IgD-negative memory B cell (primary cell): ENCODE data around the gene IKZF3. TPM values are rescaled to one million over a fixed set of nuclear protein-coding genes. Genes with fewer than 3 reads are reported as not detected.
"Not testable (repeated sequence)": the region's sequence is repeated elsewhere in the genome, so short reads cannot be mapped to it uniquely, and the experiment has no call there.

Source experiments
- H3K27ac Mint-ChIP-seq, 3 donors: one replicate each; pipeline ENCODE4 v1.8.0; 2020 to 2022; ENCODE audit warnings: mild to moderate bottlenecking in 3 of 3, mixed read lengths in 3 of 3, moderate library complexity in 1 of 3
- H3K27me3 Mint-ChIP-seq: one replicate; pipeline ENCODE4 v1.8.0; 2021; ENCODE audit warnings: mixed read lengths
- H3K36me3 Mint-ChIP-seq: one replicate; pipeline ENCODE4 v1.8.0; 2020; ENCODE audit warnings: mild to moderate bottlenecking, mixed read lengths
- H3K4me1 Mint-ChIP-seq, 3 donors: one replicate each; pipeline ENCODE4 v1.8.0; 2020 to 2022; ENCODE audit warnings: mixed read lengths in 3 of 3, mild to moderate bottlenecking in 1 of 3
- H3K4me3 Mint-ChIP-seq, 4 donors: one replicate each; pipeline ENCODE4 v1.8.0; 2020 to 2022; ENCODE audit warnings: mild to moderate bottlenecking in 4 of 4, mixed read lengths in 4 of 4, moderate library complexity in 3 of 4
- H3K9me3 Mint-ChIP-seq, 3 donors: one replicate each; pipeline ENCODE4 v1.8.0; 2020 to 2021; ENCODE audit warnings: mixed read lengths in 3 of 3, mild to moderate bottlenecking in 1 of 3
- polyA plus RNA-seq: library from polyadenylated mRNA; unstranded; fragments of 300-500 nt; fragmentation: Illumina TruSeq; gene quantifications from one replicate; pipeline ENCODE4 v1.2.3, GENCODE V29; 2021

The IKZF3 gene
- polyA plus RNA-seq, 1 donor from 2014 or later = 103 TPM

GRCh38 chr17:39715375-39716072, 148.6 kb downstream of the IKZF3 start:
- H3K9me3 Mint-ChIP-seq = no peaks in the 10 kb centered on the region

GRCh38 chr17:39714234-39714633, 149.9 kb downstream of the IKZF3 start:
- H3K4me1 Mint-ChIP-seq = peaks cover 0 to 4% (median 1%) of the 10 kb centered on the region in 3 donors
- H3K27ac Mint-ChIP-seq = no peak overlapping the region
- H3K36me3 Mint-ChIP-seq = peaks cover 9% of the 10 kb centered on the region
- no peaks in the 10 kb centered on the region for H3K9me3 Mint-ChIP-seq
- H3K27me3 Mint-ChIP-seq = no peaks in the 10 kb centered on the region
- H3K4me3 Mint-ChIP-seq = no peak overlapping the region

More at GRCh38 chr17:39715375-39716072, 148.6 kb downstream of the IKZF3 start:
- Mint-ChIP-seq H3K27me3 (no peaks in the 10 kb centered on the region), H3K4me1 (no peaks in the 10 kb centered on the region), H3K27ac (no peak overlapping the region), H3K4me3 (no peak overlapping the region), H3K36me3 (peaks cover 10% of the 10 kb centered on the region)

DNA sequence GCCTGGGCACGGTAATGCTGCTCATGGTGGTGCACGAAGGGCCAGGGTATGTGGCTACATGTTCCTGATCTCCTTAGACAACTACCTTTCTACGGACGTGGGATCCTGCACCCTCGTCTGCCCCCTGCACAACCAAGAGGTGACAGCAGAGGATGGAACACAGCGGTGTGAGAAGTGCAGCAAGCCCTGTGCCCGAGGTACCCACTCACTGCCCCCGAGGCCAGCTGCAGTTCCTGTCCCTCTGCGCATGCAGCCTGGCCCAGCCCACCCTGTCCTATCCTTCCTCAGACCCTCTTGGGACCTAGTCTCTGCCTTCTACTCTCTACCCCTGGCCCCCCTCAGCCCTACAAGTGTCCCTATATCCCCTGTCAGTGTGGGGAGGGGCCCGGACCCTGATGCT, 152.3 kb downstream of the IKZF3 start:
- Mint-ChIP-seq H3K27me3 (no peaks in the 10 kb centered on the region), H3K4me3 (no peak overlapping the region), H3K9me3 (no peaks in the 10 kb centered on the region), H3K27ac (no peak overlapping the region), H3K4me1 (peaks cover 5 to 13% (median 5%) of the 10 kb centered on the region in 3 donors), H3K36me3 (peaks cover 9% of the 10 kb centered on the region)

DNA sequence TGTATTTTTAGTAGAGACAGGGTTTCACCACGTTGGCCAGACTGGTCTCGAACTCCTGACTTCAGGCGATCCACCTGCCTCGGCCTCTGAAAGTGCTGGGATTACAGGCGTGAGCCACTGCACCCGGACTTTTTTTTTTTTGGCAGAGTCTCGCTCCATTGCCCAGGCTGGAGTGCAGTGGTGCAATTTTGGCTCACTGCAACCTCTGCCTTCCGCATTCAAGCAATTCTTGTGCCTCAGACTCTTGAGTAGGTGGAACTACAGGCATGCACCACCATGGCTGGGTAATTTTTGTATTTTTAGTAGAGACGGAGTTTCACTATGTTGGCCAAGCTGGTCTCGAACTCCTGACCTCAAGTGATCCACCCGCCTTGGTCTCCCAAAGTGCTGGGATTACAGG, 153.0 kb downstream of the IKZF3 start:
- not testable (repeated sequence) for H3K27me3 Mint-ChIP-seq, H3K4me3 Mint-ChIP-seq, H3K9me3 Mint-ChIP-seq, H3K27ac Mint-ChIP-seq, H3K36me3 Mint-ChIP-seq
- H3K4me1 Mint-ChIP-seq = peaks cover 6 to 15% (median 6%) of the 10 kb centered on the region in 3 donors

- no peak overlapping the region for H3K27ac Mint-ChIP-seq
- peaks cover 6 to 15% (median 6%) of the 10 kb centered on the region in 3 donors for H3K4me1 Mint-ChIP-seq
- H3K9me3 Mint-ChIP-seq = no peaks in the 10 kb centered on the region
- H3K27me3 Mint-ChIP-seq = no peaks in the 10 kb centered on the region
- H3K36me3 Mint-ChIP-seq = peaks cover 9% of the 10 kb centered on the region
- no peak overlapping the region for H3K4me3 Mint-ChIP-seq
These were observed 153.8 kb downstream of the IKZF3 start for GRCh38 chr17:39709998-39710964.

DNA sequence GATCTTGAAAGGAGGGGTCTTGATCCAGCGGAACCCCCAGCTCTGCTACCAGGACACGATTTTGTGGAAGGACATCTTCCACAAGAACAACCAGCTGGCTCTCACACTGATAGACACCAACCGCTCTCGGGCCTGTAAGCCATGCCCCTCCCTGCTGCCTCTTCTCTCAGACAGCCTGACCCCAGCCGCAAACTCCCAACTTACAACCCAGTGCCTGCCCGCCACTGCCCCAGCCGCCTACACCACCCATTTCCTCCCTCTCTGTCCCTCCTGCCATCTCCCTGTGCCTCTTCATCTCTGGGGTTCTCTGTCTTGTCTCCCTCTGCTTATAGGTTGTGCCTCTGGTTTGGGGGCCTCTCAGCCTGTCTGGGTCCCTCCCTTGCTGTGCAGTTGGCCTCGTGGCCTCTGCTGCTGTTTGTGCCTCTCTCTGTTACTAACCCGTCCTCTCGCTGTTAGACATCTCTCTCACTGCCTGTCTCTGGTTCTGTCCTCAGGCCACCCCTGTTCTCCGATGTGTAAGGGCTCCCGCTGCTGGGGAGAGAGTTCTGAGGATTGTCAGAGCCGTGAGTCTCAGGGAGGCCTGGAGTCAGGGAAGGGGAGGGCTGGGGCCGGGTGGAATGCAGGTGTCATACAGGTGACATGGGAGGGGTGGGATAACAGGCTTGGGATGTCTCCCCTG, 154.7 kb downstream of the IKZF3 start:
- Mint-ChIP-seq H3K36me3 (peaks cover 9% of the 10 kb centered on the region), H3K27ac (no peak overlapping the region), H3K27me3 (no peaks in the 10 kb centered on the region), H3K4me3 (peak overlapping the region in 1 of 4 donors; percentile 67), H3K4me1 (peaks cover 6 to 15% (median 7%) of the 10 kb centered on the region in 3 donors), H3K9me3 (no peaks in the 10 kb centered on the region)

Other genes with a start within 250 kb of the IKZF3 start
- gene PPP1R1B, start 237.4 kb downstream of the IKZF3 start, polyA plus RNA-seq = not detected
- 35.7 TPM for gene STARD3, start 227.2 kb downstream of the IKZF3 start, polyA plus RNA-seq
- not detected for gene TCAP, start 199.0 kb downstream of the IKZF3 start, polyA plus RNA-seq
- not detected for gene PNMT, start 195.9 kb downstream of the IKZF3 start, polyA plus RNA-seq
- gene PGAP3, start 176.3 kb downstream of the IKZF3 start, polyA plus RNA-seq = 15.6 TPM
- 0.79 TPM for gene ERBB2, start 164.2 kb downstream of the IKZF3 start, polyA plus RNA-seq
- gene MIEN1, start 133.8 kb downstream of the IKZF3 start, polyA plus RNA-seq = 113 TPM
- not detected for gene GRB7, start 126.4 kb downstream of the IKZF3 start, polyA plus RNA-seq
- 0.84 TPM for gene ZPBP2, start 3.9 kb upstream of the IKZF3 start, polyA plus RNA-seq
- gene GSDMB, start 54.3 kb upstream of the IKZF3 start, polyA plus RNA-seq = 0.36 TPM
- gene ORMDL3, start 63.3 kb upstream of the IKZF3 start, polyA plus RNA-seq = 182 TPM
- not detected for gene LRRC3C, start 63.4 kb upstream of the IKZF3 start, polyA plus RNA-seq
- gene GSDMA, start 98.7 kb upstream of the IKZF3 start, polyA plus RNA-seq = 0.19 TPM
- gene PSMD3, start 116.5 kb upstream of the IKZF3 start, polyA plus RNA-seq = 49.7 TPM
- gene CSF3, start 151.1 kb upstream of the IKZF3 start, polyA plus RNA-seq = not detected
- 51.9 TPM for gene MED24, start 190.1 kb upstream of the IKZF3 start, polyA plus RNA-seq
- 4.6 TPM for gene THRA, start 198.7 kb upstream of the IKZF3 start, polyA plus RNA-seq
- gene NR1D1, start 236.3 kb upstream of the IKZF3 start, polyA plus RNA-seq = 3.6 TPM